Astrocyte (in vitro differentiated cells and primary cell): ENCODE measurements around the gene ZMAT3. TPM values are rescaled to one million over a fixed set of nuclear protein-coding genes. Genes with fewer than 3 reads are reported as not detected.

Experiments used
- DNase-seq: peaks from one replicate; pipeline ENCODE4 v3.0.0-alpha.2; 2010; ENCODE audit warnings: low read depth
- FAIRE-seq: peaks from 2 replicates; lab custom pipeline; 2011; peaks lifted over from hg19 to GRCh38; lab: Jason Lieb, UNC
- H2AFZ ChIP-seq: 2 replicates; pipeline ENCODE4 v1.6.0; 2012; ENCODE audit warnings: low read depth, low read length, inconsistent platforms
- H3K27ac ChIP-seq: 2 replicates; pipeline ENCODE4 v1.5.1; 2011; ENCODE audit warnings: low read depth, low read length, inconsistent platforms
- H3K27me3 ChIP-seq: 2 replicates; pipeline ENCODE4 v1.6.0; 2011; ENCODE audit warnings: low read length, inconsistent platforms; ENCODE audit not compliant: insufficient read depth
- H3K36me3 ChIP-seq: 2 replicates; pipeline ENCODE4 v1.5.1; 2011; ENCODE audit warnings: low read length, inconsistent platforms; ENCODE audit not compliant: insufficient read depth
- H3K4me1 ChIP-seq: 2 replicates; pipeline ENCODE4 v1.5.1; 2011; ENCODE audit warnings: low read length, inconsistent platforms; ENCODE audit not compliant: insufficient read depth
- H3K4me2 ChIP-seq: 2 replicates; pipeline ENCODE4 v1.6.0; 2012; ENCODE audit warnings: low read length, inconsistent platforms
- H3K4me3 ChIP-seq: 2 replicates; pipeline ENCODE4 v1.5.1; 2011; ENCODE audit warnings: low read depth, mild to moderate bottlenecking, low read length, inconsistent platforms; ENCODE audit not compliant: insufficient read depth
- H3K79me2 ChIP-seq: 2 replicates; pipeline ENCODE4 v1.6.0; 2012; ENCODE audit warnings: mild to moderate bottlenecking, low read length, inconsistent platforms; ENCODE audit not compliant: insufficient read depth
- H3K9ac ChIP-seq: 2 replicates; pipeline ENCODE4 v1.6.0; 2012; ENCODE audit warnings: mild to moderate bottlenecking, low read length, inconsistent platforms
- H3K9me3 ChIP-seq: 2 replicates; pipeline ENCODE4 v1.5.1; 2012; ENCODE audit warnings: low read depth, mild to moderate bottlenecking, low read length, inconsistent platforms; ENCODE audit not compliant: insufficient read depth
- H4K20me1 ChIP-seq: 2 replicates; pipeline ENCODE4 v1.6.0; 2012; ENCODE audit warnings: low read length, inconsistent platforms; ENCODE audit not compliant: insufficient read depth
- H3K27ac Mint-ChIP-seq: one replicate; pipeline ENCODE4 v1.8.0; 2021; ENCODE audit warnings: mild to moderate bottlenecking, mixed read lengths; ENCODE audit not compliant: unreplicated experiment
- H3K27me3 Mint-ChIP-seq: one replicate; pipeline ENCODE4 v1.8.0; 2021; ENCODE audit warnings: low read depth, mixed read lengths; ENCODE audit not compliant: unreplicated experiment
- H3K36me3 Mint-ChIP-seq: one replicate; pipeline ENCODE4 v1.8.0; 2021; ENCODE audit warnings: low read depth, mixed read lengths; ENCODE audit not compliant: unreplicated experiment
- H3K4me1 Mint-ChIP-seq: one replicate; pipeline ENCODE4 v1.8.0; 2021; ENCODE audit warnings: low read depth, mixed read lengths; ENCODE audit not compliant: unreplicated experiment
- H3K4me3 Mint-ChIP-seq: one replicate; pipeline ENCODE4 v1.8.0; 2021; ENCODE audit warnings: mild to moderate bottlenecking, moderate library complexity, mixed read lengths; ENCODE audit not compliant: unreplicated experiment
- H3K9me3 Mint-ChIP-seq: one replicate; pipeline ENCODE4 v1.8.0; 2021; ENCODE audit warnings: mild to moderate bottlenecking, mixed read lengths; ENCODE audit not compliant: unreplicated experiment
- CTCF ChIP-seq: IDR thresholded peaks from 2 replicates; pipeline ENCODE4 v1.5.1; 2011; ENCODE audit warnings: low read depth, mild to moderate bottlenecking, inconsistent platforms, low read length, moderate library complexity; ENCODE audit not compliant: insufficient read depth
- EZH2 ChIP-seq: IDR thresholded peaks from 2 replicates; pipeline ENCODE4 v1.6.1; 2012; ENCODE audit warnings: mild to moderate bottlenecking, low read length, inconsistent platforms; ENCODE audit not compliant: insufficient read depth
- total RNA-seq: library from RNA; stranded (reverse); gene quantifications from 2 replicates; pipeline ENCODE4 v1.2.1, GENCODE V29; 2021

Gene ZMAT3
- total RNA-seq, 1 donor from 2014 or later, result 89.6 TPM

- Mint-ChIP-seq H3K9me3 (no peaks in the 10 kb centered on the region), H3K4me3 (no peak overlapping the region), H3K4me1 (no peaks in the 10 kb centered on the region), H3K27me3 (no peaks in the 10 kb centered on the region), H3K27ac (no peak overlapping the region), H3K36me3 (no peaks in the 10 kb centered on the region)
- Histone ChIP-seq H3K4me2 (no peak overlapping the region), H3K27ac (no peak overlapping the region), H4K20me1 (no peaks in the 10 kb centered on the region), H3K9me3 (no peaks in the 10 kb centered on the region), H3K9ac (no peak overlapping the region), H3K4me3 (no peak overlapping the region), H3K27me3 (no peaks in the 10 kb centered on the region), H3K79me2 (no peaks in the 10 kb centered on the region), H3K4me1 (no peaks in the 10 kb centered on the region), H2AFZ (no peak overlapping the region), H3K36me3 (no peaks in the 10 kb centered on the region)
- DNase-seq, result no peak
- FAIRE-seq, result no peak
- TF ChIP-seq EZH2, result no peak
- TF ChIP-seq CTCF, result no peak
These were observed 12.4 kb upstream of the ZMAT3 start for GRCh38 chr3:179083977-179084376.

GRCh38 chr3:179082416-179082815, 10.8 kb upstream of the ZMAT3 start:
- no peak for FAIRE-seq
- H3K36me3 ChIP-seq, result no peaks in the 10 kb centered on the region
- H3K9ac ChIP-seq, result no peak overlapping the region
- Mint-ChIP-seq H3K4me1 (no peaks in the 10 kb centered on the region), H3K27ac (no peak overlapping the region), H3K9me3 (no peaks in the 10 kb centered on the region), H3K27me3 (no peaks in the 10 kb centered on the region), H3K4me3 (no peak overlapping the region), H3K36me3 (no peaks in the 10 kb centered on the region)
- no peak overlapping the region for H2AFZ ChIP-seq
- H3K4me3 ChIP-seq, result no peak overlapping the region
- H3K4me1 ChIP-seq, result no peaks in the 10 kb centered on the region
- H3K79me2 ChIP-seq, result no peaks in the 10 kb centered on the region
- no peaks in the 10 kb centered on the region for H3K27me3 ChIP-seq
- peak; percentile 43 for DNase-seq
- H3K27ac ChIP-seq, result no peak overlapping the region
- H3K4me2 ChIP-seq, result no peak overlapping the region
- TF ChIP-seq EZH2 (no peak), CTCF (no peak)
- H3K9me3 ChIP-seq, result no peaks in the 10 kb centered on the region
- no peaks in the 10 kb centered on the region for H4K20me1 ChIP-seq

- H3K79me2 ChIP-seq, result no peaks in the 10 kb centered on the region
- H3K9me3 ChIP-seq, result no peaks in the 10 kb centered on the region
- H3K4me2 ChIP-seq, result no peak overlapping the region
- no peaks in the 10 kb centered on the region for H3K36me3 ChIP-seq
- FAIRE-seq, result no peak
- H3K27ac ChIP-seq, result no peak overlapping the region
- H3K27me3 ChIP-seq, result no peaks in the 10 kb centered on the region
- no peaks in the 10 kb centered on the region for H3K27me3 Mint-ChIP-seq
- no peak overlapping the region for H3K4me3 ChIP-seq
- DNase-seq, result no peak
- no peak overlapping the region for H3K4me3 Mint-ChIP-seq
- no peak overlapping the region for H3K9ac ChIP-seq
- no peaks in the 10 kb centered on the region for H4K20me1 ChIP-seq
- no peaks in the 10 kb centered on the region for H3K9me3 Mint-ChIP-seq
- no peaks in the 10 kb centered on the region for H3K36me3 Mint-ChIP-seq
- no peaks in the 10 kb centered on the region for H3K4me1 Mint-ChIP-seq
- H2AFZ ChIP-seq, result no peak overlapping the region
- TF ChIP-seq EZH2, result no peak
- no peak for TF ChIP-seq CTCF
- no peak overlapping the region for H3K27ac Mint-ChIP-seq
- no peaks in the 10 kb centered on the region for H3K4me1 ChIP-seq
These were observed 10.3 kb upstream of the ZMAT3 start for GRCh38 chr3:179081885-179082284.
